Peyer's patch (tissue), 4 donors: ENCODE results near the gene SLC35B1.

Experiments used
- POLR2A ChIP-seq, 2 donors: fragments of 450-650 bp; IDR thresholded peaks; one replicate each; pipeline ENCODE4 v1.5.1; 2017; ENCODE audit warnings: antibody characterized with exemption in 2 of 2, mild to moderate bottlenecking in 2 of 2, moderate library complexity in 2 of 2
- TF ChIP-seq, protein P1 (sequence below), 6 experiments: fragments of 450-650 bp in 4 of 6; fragments of 200-600 bp in 2 of 6; sonication (generic) in 1 of 6; IDR thresholded peaks; one replicate each; pipeline ENCODE4 v1.5.1; 2017 to 2019; ENCODE audit warnings: antibody characterized with exemption in 6 of 6, mild to moderate bottlenecking in 3 of 6, moderate library complexity in 1 of 6

DNA sequence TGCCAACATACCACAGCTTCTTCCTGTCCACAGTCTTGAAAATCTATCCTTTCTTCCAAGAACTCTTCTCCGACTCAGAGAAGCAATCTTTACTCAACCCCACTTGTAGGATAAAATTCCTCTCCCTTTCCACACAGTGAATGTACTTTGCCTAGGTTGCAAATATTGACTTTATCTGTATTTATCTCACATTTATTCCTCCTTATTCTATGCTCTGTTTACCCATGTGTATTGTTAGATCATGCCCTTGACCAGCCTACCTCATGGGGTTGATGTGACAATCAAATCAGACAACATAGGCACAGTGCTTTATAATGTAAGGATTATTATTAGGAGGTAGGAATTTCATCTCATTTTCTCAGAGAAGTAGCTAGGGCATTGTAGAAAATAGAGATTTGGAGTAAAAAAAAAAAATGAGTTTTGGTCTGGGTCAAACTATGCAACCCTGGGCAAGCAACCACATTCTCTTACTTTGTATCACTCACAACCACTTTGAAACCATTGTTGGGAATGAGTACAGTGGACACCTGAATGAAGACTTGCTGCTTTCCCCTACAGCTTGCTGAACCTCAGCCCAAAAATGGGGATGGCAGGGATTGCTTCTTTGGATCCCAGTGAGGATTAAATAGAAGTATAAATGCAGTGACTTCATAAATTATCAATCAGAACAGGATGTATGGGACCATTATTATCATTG, 9.1 kb upstream of the SLC35B1 start:
- TF ChIP-seq, protein P1, sequence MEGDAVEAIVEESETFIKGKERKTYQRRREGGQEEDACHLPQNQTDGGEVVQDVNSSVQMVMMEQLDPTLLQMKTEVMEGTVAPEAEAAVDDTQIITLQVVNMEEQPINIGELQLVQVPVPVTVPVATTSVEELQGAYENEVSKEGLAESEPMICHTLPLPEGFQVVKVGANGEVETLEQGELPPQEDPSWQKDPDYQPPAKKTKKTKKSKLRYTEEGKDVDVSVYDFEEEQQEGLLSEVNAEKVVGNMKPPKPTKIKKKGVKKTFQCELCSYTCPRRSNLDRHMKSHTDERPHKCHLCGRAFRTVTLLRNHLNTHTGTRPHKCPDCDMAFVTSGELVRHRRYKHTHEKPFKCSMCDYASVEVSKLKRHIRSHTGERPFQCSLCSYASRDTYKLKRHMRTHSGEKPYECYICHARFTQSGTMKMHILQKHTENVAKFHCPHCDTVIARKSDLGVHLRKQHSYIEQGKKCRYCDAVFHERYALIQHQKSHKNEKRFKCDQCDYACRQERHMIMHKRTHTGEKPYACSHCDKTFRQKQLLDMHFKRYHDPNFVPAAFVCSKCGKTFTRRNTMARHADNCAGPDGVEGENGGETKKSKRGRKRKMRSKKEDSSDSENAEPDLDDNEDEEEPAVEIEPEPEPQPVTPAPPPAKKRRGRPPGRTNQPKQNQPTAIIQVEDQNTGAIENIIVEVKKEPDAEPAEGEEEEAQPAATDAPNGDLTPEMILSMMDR (IDR thresholded peaks at IDR 0.05) = no peak
- no peak for TF ChIP-seq POLR2A (IDR thresholded peaks at IDR 0.05)
